Effector CD8-positive, alpha-beta T cell (primary cell): ENCODE results near the gene LRRC70.

Experiments used
- DNase-seq: peaks from one replicate; lab custom pipeline; 2025; lab: John Stamatoyannopoulos, UW

LRRC70 gene

GRCh38 chr5:62574599-62574998 lies 4.0 kb upstream of the LRRC70 start:
- no peak for DNase-seq

GRCh38 chr5:62575066-62575465 lies 3.6 kb upstream of the LRRC70 start:
- no peak for DNase-seq

- no peak for DNase-seq
Measured at GRCh38 chr5:62575489-62575888, 3.1 kb upstream of the LRRC70 start.

GRCh38 chr5:62576570-62577170 lies 1.9 kb upstream of the LRRC70 start:
- no peak for DNase-seq

GRCh38 chr5:62577488-62577887 lies 1.1 kb upstream of the LRRC70 start:
- DNase-seq = no peak

- DNase-seq = no peak
Measured at GRCh38 chr5:62579761-62580160, 1.1 kb downstream of the LRRC70 start.

GRCh38 chr5:62581836-62582597 lies 3.4 kb downstream of the LRRC70 start:
- no peak for DNase-seq

GRCh38 chr5:62584391-62584790 lies 5.8 kb downstream of the LRRC70 start:
- no peak for DNase-seq

GRCh38 chr5:62585306-62585705 lies 6.7 kb downstream of the LRRC70 start:
- no peak for DNase-seq

- DNase-seq = no peak
Measured at GRCh38 chr5:62585751-62586150, 7.1 kb downstream of the LRRC70 start.

GRCh38 chr5:62587737-62588136 lies 9.1 kb downstream of the LRRC70 start:
- DNase-seq = no peak

- no peak for DNase-seq
Measured at GRCh38 chr5:62588668-62589067, 10.0 kb downstream of the LRRC70 start.

GRCh38 chr5:62589504-62589903 lies 10.9 kb downstream of the LRRC70 start:
- DNase-seq = no peak

GRCh38 chr5:62590387-62590786 lies 11.8 kb downstream of the LRRC70 start:
- DNase-seq = no peak

- DNase-seq = no peak
Measured at GRCh38 chr5:62592558-62592957, 13.9 kb downstream of the LRRC70 start.

- no peak for DNase-seq
Measured at GRCh38 chr5:62593331-62593730, 14.7 kb downstream of the LRRC70 start.

GRCh38 chr5:62594364-62594984 lies 15.9 kb downstream of the LRRC70 start:
- no peak for DNase-seq

GRCh38 chr5:62596096-62596495 lies 17.5 kb downstream of the LRRC70 start:
- no peak for DNase-seq

- DNase-seq = no peak
Measured at GRCh38 chr5:62596691-62597090, 18.1 kb downstream of the LRRC70 start.

GRCh38 chr5:62597314-62597713 lies 18.7 kb downstream of the LRRC70 start:
- no peak for DNase-seq

GRCh38 chr5:62600560-62601252 lies 22.1 kb downstream of the LRRC70 start:
- no peak for DNase-seq

- DNase-seq = no peak
Measured at GRCh38 chr5:62603934-62604333, 25.3 kb downstream of the LRRC70 start.

- DNase-seq = no peak
Measured at GRCh38 chr5:62605638-62606037, 27.0 kb downstream of the LRRC70 start.
